Parathyroid adenoma (tissue), 2 donors: ENCODE data around the gene KIR3DL1.

Experiments
- H2AFZ ChIP-seq: fragments of 300-600 bp; sonication (generic); one replicate; pipeline ENCODE4 v1.7.0; 2017; ENCODE audit warnings: antibody characterized with exemption, mild to moderate bottlenecking
- H3K27ac ChIP-seq: fragments of 300-600 bp; sonication (generic); one replicate; pipeline ENCODE4 v1.7.0; 2017
- H3K27me3 ChIP-seq: fragments of 300-600 bp; sonication (generic); one replicate; pipeline ENCODE4 v1.7.0; 2017; ENCODE audit warnings: low read length; ENCODE audit not compliant: control insufficient read depth, insufficient read depth
- H3K36me3 ChIP-seq: fragments of 300-600 bp; sonication (generic); one replicate; pipeline ENCODE4 v1.7.0; 2017; ENCODE audit warnings: low read length; ENCODE audit not compliant: control insufficient read depth, insufficient read depth
- H3K4me1 ChIP-seq: fragments of 300-600 bp; sonication (generic); one replicate; pipeline ENCODE4 v1.7.0; 2017; ENCODE audit warnings: control low read depth
- H3K4me2 ChIP-seq: fragments of 300-600 bp; sonication (generic); one replicate; pipeline ENCODE4 v1.7.0; 2017; ENCODE audit warnings: low read length
- H3K4me3 ChIP-seq: fragments of 300-600 bp; sonication (generic); one replicate; pipeline ENCODE4 v1.7.0; 2017; ENCODE audit warnings: low read depth, low read length
- H3K79me2 ChIP-seq: fragments of 300-600 bp; sonication (generic); one replicate; pipeline ENCODE4 v1.7.0; 2017; ENCODE audit warnings: control low read depth
- H3K9ac ChIP-seq: fragments of 300-600 bp; sonication (generic); one replicate; pipeline ENCODE4 v1.7.0; 2017; ENCODE audit warnings: mild to moderate bottlenecking
- H3K9me3 ChIP-seq: fragments of 300-600 bp; sonication (generic); one replicate; pipeline ENCODE4 v1.7.0; 2017; ENCODE audit warnings: low read length; ENCODE audit not compliant: control insufficient read depth
- CTCF ChIP-seq: fragments of 300-600 bp; sonication (generic); IDR thresholded peaks from one replicate; pipeline ENCODE4 v1.7.0; 2017; ENCODE audit warnings: antibody characterized with exemption, mild to moderate bottlenecking
- donor health status: primary hyperparathyroidism.

The KIR3DL1 gene

GRCh38 chr19:54873990-54874389 is 57.7 kb downstream of the KIR3DL1 start, which contains the start of gene FCAR:
TSS of gene FCAR (plus strand) at chr19:54874235. CDS start at chr19:54874290, 55 bp downstream.
- Histone ChIP-seq H3K79me2 (no peaks in the 10 kb centered on the region), H3K4me2 (no peak within 1 kb of the TSS), H3K9me3 (no peaks in the 10 kb centered on the region), H3K9ac (no peak within 1 kb of the TSS), H3K27ac (no peak within 1 kb of the TSS), H2AFZ (no peak within 1 kb of the TSS), H3K27me3 (no peaks in the 10 kb centered on the region), H3K4me3 (no peak within 1 kb of the TSS), H3K36me3 (no peaks in the 10 kb centered on the region), H3K4me1 (no peaks in the 10 kb centered on the region)
- no peak for TF ChIP-seq CTCF

- Histone ChIP-seq H3K27me3 (no peaks in the 10 kb centered on the region), H3K36me3 (no peaks in the 10 kb centered on the region), H3K9me3 (no peaks in the 10 kb centered on the region), H3K9ac (no peak overlapping the region), H3K27ac (no peak overlapping the region), H3K79me2 (no peaks in the 10 kb centered on the region), H3K4me1 (no peaks in the 10 kb centered on the region), H2AFZ (no peak overlapping the region), H3K4me2 (no peak overlapping the region), H3K4me3 (no peak overlapping the region)
- TF ChIP-seq CTCF: no peak
These were observed 59.2 kb downstream of the KIR3DL1 start for GRCh38 chr19:54875506-54875905.

- H3K4me2 ChIP-seq: no peak overlapping the region
- H3K36me3 ChIP-seq: no peaks in the 10 kb centered on the region
- no peak for TF ChIP-seq CTCF
- no peaks in the 10 kb centered on the region for H3K27me3 ChIP-seq
- no peak overlapping the region for H3K9ac ChIP-seq
- no peaks in the 10 kb centered on the region for H3K79me2 ChIP-seq
- no peaks in the 10 kb centered on the region for H3K4me1 ChIP-seq
- H3K9me3 ChIP-seq: no peaks in the 10 kb centered on the region
- H3K4me3 ChIP-seq: no peak overlapping the region
- no peak overlapping the region for H2AFZ ChIP-seq
- no peak overlapping the region for H3K27ac ChIP-seq
These were observed 61.2 kb downstream of the KIR3DL1 start for GRCh38 chr19:54877471-54877870.
